GM12878 (cell line): ENCODE measurements around the gene TXNIP. TPM values are rescaled to one million over a fixed set of nuclear protein-coding genes. Genes with fewer than 3 reads are reported as not detected.

Experiments
- ATAC-seq: fragments of 200-7000 bp; cut with Tn5 transposase; 3 replicates; pipeline ENCODE4 v1.9.1; 2020; ENCODE audit warnings: mild to moderate bottlenecking, moderate library complexity
- BruUV-seq: library from RNA; stranded (reverse); fragments of 400-500 nt; replicated peaks from 2 replicates; lab custom pipeline; 2021; lab: Mats Ljungman, UMichigan
- CTCF ChIA-PET: fragments of 300-600 bp; sonication (Branson Sonifier 250); formaldehyde crosslinking; extraction: SDS; loops from one replicate; lab custom pipeline; 2021; ENCODE audit warnings: inconsistent platforms; lab: Yijun Ruan, JAX
- POLR2A ChIA-PET: fragments of 350-600 bp; formaldehyde crosslinking; extraction: SDS; loops from one replicate; lab custom pipeline; 2021; ENCODE audit warnings: inconsistent platforms; lab: Charles Lee
- RAD21 ChIA-PET: fragments of 300-600 bp; sonication (Branson Sonifier 250); formaldehyde crosslinking; loops from one replicate; lab custom pipeline; 2023; ENCODE audit warnings: antibody characterized with exemption; ENCODE audit not compliant: unreplicated experiment; lab: Charles Lee
- SMC1A ChIA-PET: fragments of 300-600 bp; sonication (Branson Sonifier 250); formaldehyde crosslinking; loops from one replicate; lab custom pipeline; 2023; ENCODE audit not compliant: unreplicated experiment, uncharacterized antibody; lab: Charles Lee
- DNase-seq: peaks from one replicate; pipeline ENCODE4 v3.0.0-alpha.2; 2011; ENCODE audit warnings: low read depth, low spot score
- FAIRE-seq: peaks from 3 replicates; lab custom pipeline; 2011; peaks lifted over from hg19 to GRCh38; lab: Jason Lieb, UNC
- H2AFZ ChIP-seq: 2 replicates; pipeline ENCODE4 v1.6.0; 2011; ENCODE audit warnings: low read depth, low read length, control low read depth; ENCODE audit not compliant: control insufficient read depth
- H3K27ac ChIP-seq: 2 replicates; pipeline ENCODE4 v1.5.1; 2011; ENCODE audit warnings: control low read depth; ENCODE audit not compliant: control insufficient read depth, insufficient read depth
- H3K27me3 ChIP-seq, 2 experiments: replicated peaks in 1 of 2; 2 replicates each; pipeline versions ENCODE4 v1.6.0 to v1.6.1; 2011; ENCODE audit warnings: low read length in 1 of 2; ENCODE audit not compliant: control insufficient read depth in 2 of 2, insufficient read depth in 2 of 2
- H3K36me3 ChIP-seq, 2 experiments: 2 replicates each; pipeline ENCODE4 v1.5.1; 2011; ENCODE audit warnings: low read length in 1 of 2; ENCODE audit not compliant: control insufficient read depth in 2 of 2, insufficient read depth in 2 of 2
- H3K4me1 ChIP-seq: 2 replicates; pipeline ENCODE4 v1.6.1; 2011; ENCODE audit warnings: mild to moderate bottlenecking, low read length, moderate library complexity, mixed read lengths; ENCODE audit not compliant: control insufficient read depth, insufficient read depth
- H3K4me2 ChIP-seq: 2 replicates; pipeline ENCODE4 v1.6.0; 2011; ENCODE audit warnings: control low read depth; ENCODE audit not compliant: control insufficient read depth, insufficient read depth
- H3K4me3 ChIP-seq: fragments of 200-600 bp; sonication (generic); 2 replicates; pipeline ENCODE4 v1.5.1; 2016
- H3K79me2 ChIP-seq: 2 replicates; pipeline ENCODE4 v1.6.0; 2011; ENCODE audit warnings: low read length; ENCODE audit not compliant: control insufficient read depth, insufficient read depth
- H3K9ac ChIP-seq: 2 replicates; pipeline ENCODE4 v1.8.0; 2011; ENCODE audit warnings: low read length, control low read depth, mixed read lengths; ENCODE audit not compliant: control insufficient read depth, insufficient read depth
- H3K9me3 ChIP-seq: replicated peaks from 3 replicates; pipeline ENCODE4 v1.5.1; 2011; ENCODE audit warnings: mild to moderate bottlenecking, low read length; ENCODE audit not compliant: control insufficient read depth, insufficient read depth
- H4K20me1 ChIP-seq: 2 replicates; pipeline ENCODE4 v1.6.0; 2011; ENCODE audit not compliant: control insufficient read depth, insufficient read depth
- CBFB ChIP-seq: IDR thresholded peaks from 2 replicates; pipeline ENCODE4 v1.6.1; 2016; ENCODE audit warnings: antibody characterized with exemption, low read depth
- EP300 ChIP-seq, 2 experiments: fragments of 150-350 bp in 1 of 2; IDR thresholded peaks; 2 replicates each; pipeline ENCODE4 v1.6.1; 2011 to 2012; ENCODE audit warnings: low read depth in 2 of 2, low read length in 2 of 2, borderline replicate concordance in 1 of 2, improper control_type of control experiment in 1 of 2, inconsistent platforms in 1 of 2; ENCODE audit not compliant: control insufficient read depth in 1 of 2
- KDM1A ChIP-seq: fragments of 200-600 bp; sonication (generic); IDR thresholded peaks from 2 replicates; pipeline ENCODE4 v1.6.1; 2016; ENCODE audit warnings: borderline replicate concordance
- NBN ChIP-seq: fragments of 450-650 bp; IDR thresholded peaks from 2 replicates; pipeline ENCODE4 v1.6.1; 2016
- NRF1 ChIP-seq: conservative IDR thresholded peaks from 2 replicates; pipeline ENCODE4 v1.6.1; 2011; ENCODE audit warnings: mild to moderate bottlenecking, low read depth, low read length, improper control_type of control experiment
- PML ChIP-seq: IDR thresholded peaks from 2 replicates; pipeline ENCODE4 v1.6.1; 2012; ENCODE audit warnings: low read length, inconsistent platforms
- RAD51 ChIP-seq: fragments of 450-650 bp; IDR thresholded peaks from 2 replicates; pipeline ENCODE4 v1.6.1; 2016; ENCODE audit warnings: moderate library complexity, mild to moderate bottlenecking, inconsistent platforms
- SMARCA5 ChIP-seq: fragments of 450-650 bp; IDR thresholded peaks from 2 replicates; pipeline ENCODE4 v1.6.1; 2017; ENCODE audit warnings: mild to moderate bottlenecking
- STAT3 ChIP-seq: IDR thresholded peaks from 2 replicates; pipeline ENCODE4 v1.6.1; 2011; ENCODE audit warnings: low read depth, low read length, improper control_type of control experiment
- WRNIP1 ChIP-seq: IDR thresholded peaks from 2 replicates; pipeline ENCODE4 v1.6.1; 2011; ENCODE audit warnings: low read depth, low read length, improper control_type of control experiment, borderline replicate concordance
- WGBS: methylation state at CpG from one replicate; pipeline ENCODE4 v1.1.6; 2016; ENCODE audit warnings: low lambda C conversion rate; ENCODE audit not compliant: insufficient replicate concordance, insufficient coverage; ENCODE audit errors: missing lambda C conversion rate; 5-methylcytosine and 5-hydroxymethylcytosine counted together
- in situ Hi-C: fragments of 300-500 bp; cut with MboI; formaldehyde crosslinking; loops from 9 replicates; pipeline ENCODE4 v1.14.3; 2018; ENCODE audit warnings: mixed read lengths
- intact Hi-C: fragments of 100-400 bp; cut with micrococcal nuclease; formaldehyde crosslinking; loops from one replicate; pipeline ENCODE4 v1.14.2; 2022; ENCODE audit not compliant: unreplicated experiment
- polyA plus RNA-seq, 11 experiments: library from polyadenylated mRNA; depleted of rRNA in 4 of 11; unstranded in 6 of 11; stranded (reverse) in 5 of 11; fragments of >200 nt; fragmentation: Nextera tagmentation in 4 of 11; fragmentation: Illumina TruSeq in 1 of 11; extraction: Ambion mirVana in 4 of 11; extraction: Trizol in 1 of 11; gene quantifications; 1 replicate in 1 of 11; 2 replicates in 10 of 11; pipeline versions ENCODE4 v1.2.1 to v1.2.3, GENCODE V29; 2011 to 2016; ENCODE audit warnings: inconsistent platforms in 2 of 11, missing spikeins in 2 of 11, low read depth in 1 of 11
- total RNA-seq, 4 experiments: library from RNA; depleted of rRNA in 3 of 4; stranded (reverse); fragments of >200 nt in 3 of 4; fragmentation: Illumina TruSeq in 1 of 4; extraction: Trizol in 1 of 4; gene quantifications; 2 replicates each; pipeline versions ENCODE4 v1.2.1 to v1.2.3, GENCODE V29; 2013 to 2021

TXNIP gene
- total and polyA plus RNA-seq, 10 of the 15 experiments (the other 5 are each of a cell fraction or from before 2014, with no cell fraction given) = 48.7 to 133 (median 107) TPM

DNA sequence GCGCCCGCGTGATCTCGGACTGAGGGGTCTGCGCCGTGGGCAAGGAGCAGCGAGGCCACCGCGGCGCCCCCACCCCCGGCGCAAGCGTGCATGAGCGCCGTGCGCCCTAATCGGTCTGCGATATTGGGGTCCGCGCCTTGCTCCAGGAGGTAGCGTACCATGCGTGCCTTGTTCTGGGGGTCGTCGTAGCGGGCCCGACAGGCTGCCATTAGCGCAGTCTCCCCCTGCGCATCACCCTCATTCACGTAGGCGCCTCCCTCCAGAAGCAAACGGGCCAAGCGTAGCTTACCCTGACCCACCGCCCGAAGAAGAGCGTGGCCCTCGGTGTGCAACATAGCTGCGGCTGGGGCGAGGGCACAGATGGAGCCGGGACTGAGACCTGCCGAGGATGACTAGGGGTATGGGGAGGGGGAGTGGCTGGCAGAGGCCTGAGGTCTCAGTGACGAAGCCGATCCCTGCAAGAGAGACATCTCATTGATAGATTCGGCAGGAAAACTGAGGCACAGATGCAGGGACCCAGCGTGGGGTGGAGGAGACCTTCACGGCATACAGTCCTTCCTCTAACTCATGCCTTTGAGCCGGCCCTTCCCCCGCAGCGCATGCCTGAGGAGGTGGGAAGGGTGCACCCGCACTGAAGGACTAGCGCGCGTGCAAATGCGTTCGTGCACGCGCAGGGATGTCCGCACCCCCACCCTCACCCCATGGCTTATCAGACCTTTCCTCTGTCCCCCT, 34.8 kb downstream of the TXNIP start (continued):
- TF ChIP-seq NBN = 0 out of 2 replicates have a peak, but pooled peaks have one; percentile 45
- no peak for TF ChIP-seq EP300 (IDR thresholded peaks at IDR 0.05; ENCODE audit: borderline replicate concordance in 1 of 2, control insufficient read depth in 1 of 2, low read depth in 2 of 2, low read length in 2 of 2)
- no peak for TF ChIP-seq WRNIP1
- no peak for TF ChIP-seq CBFB
- TF ChIP-seq RAD51 = no peak
- TF ChIP-seq PML = no peak
- no peak for TF ChIP-seq KDM1A

DNA sequence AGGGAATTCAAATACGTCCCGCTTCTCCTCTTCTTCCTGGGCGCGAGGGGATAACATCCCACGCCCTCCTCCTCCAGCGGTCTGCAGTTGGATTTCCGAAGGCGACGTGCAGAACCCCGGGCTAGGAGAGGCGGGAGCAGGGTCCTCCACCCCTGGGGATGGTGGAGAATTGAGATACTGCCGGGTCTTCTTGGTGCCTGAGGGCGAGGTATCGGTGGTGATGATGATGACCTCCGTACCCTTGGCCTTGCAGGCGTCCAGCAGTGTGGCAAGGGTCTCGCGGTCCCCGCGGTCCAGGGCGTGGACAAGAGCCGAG, 35.3 kb downstream of the TXNIP start:
- SMC1A ChIA-PET = no interaction called here
- Histone ChIP-seq H3K27ac (no peak overlapping the region), H3K79me2 (peaks cover 14% of the 10 kb centered on the region), H2AFZ (peak overlapping the region; percentile 83), H4K20me1 (no peaks in the 10 kb centered on the region), H3K4me1 (peaks cover 19% of the 10 kb centered on the region), H3K4me2 (peak overlapping the region; percentile 78), H3K4me3 (peak overlapping the region; percentile 80), H3K27me3 (no peaks in the 10 kb centered on the region; a peak in 1 of 4 replicates), H3K9ac (peak overlapping the region; percentile 60; the same call in 1 of the 2 replicates), H3K36me3 (no peaks in the 10 kb centered on the region), H3K9me3 (no peaks in the 10 kb centered on the region)
- no peak for FAIRE-seq
- BruUV-seq = no TSS peak
- 2% methylated on average over 17 of the region's 22 CpGs for WGBS
- TF ChIP-seq NRF1 = no peak
- TF ChIP-seq SMARCA5 = no peak
- TF ChIP-seq STAT3 = no peak
- intact Hi-C loops = loop anchor here (5.0 kb wide), 1 partner anchor 76 kb away; no protein-coding TSS in a partner anchor
- no peak for ATAC-seq
- RAD21 ChIA-PET = no interaction called here
- DNase-seq = no peak
- POLR2A ChIA-PET = interaction anchor here (6.0 kb wide), 1 partner anchor 17 kb away, joined by 102 read pairs; no protein-coding TSS in a partner anchor
- in situ Hi-C loops = no loop called here
- CTCF ChIA-PET = interaction anchor here (1.7 kb wide), 1 partner anchor 116 kb away, joined by 3 read pairs; the partner anchor contains the start of gene NUDT17
